NCI-H2196 (cell line): Measurements from ENCODE around the gene DAB2IP.
A peak's percentile ranks its signal among the peaks of the same experiment; 100 is the strongest.
"Not testable (repeated sequence)": the region's sequence is repeated elsewhere in the genome, so short reads cannot be mapped to it uniquely, and the experiment has no call there.

Experiments used
- DNase-seq: peaks from one replicate; lab custom pipeline; 2025; ENCODE audit not compliant: unreplicated experiment; lab: John Stamatoyannopoulos, UW

DAB2IP gene

GRCh38 chr9:121721770-121722169 lies 70.3 kb downstream of the DAB2IP start:
- DNase-seq: no peak

DNA sequence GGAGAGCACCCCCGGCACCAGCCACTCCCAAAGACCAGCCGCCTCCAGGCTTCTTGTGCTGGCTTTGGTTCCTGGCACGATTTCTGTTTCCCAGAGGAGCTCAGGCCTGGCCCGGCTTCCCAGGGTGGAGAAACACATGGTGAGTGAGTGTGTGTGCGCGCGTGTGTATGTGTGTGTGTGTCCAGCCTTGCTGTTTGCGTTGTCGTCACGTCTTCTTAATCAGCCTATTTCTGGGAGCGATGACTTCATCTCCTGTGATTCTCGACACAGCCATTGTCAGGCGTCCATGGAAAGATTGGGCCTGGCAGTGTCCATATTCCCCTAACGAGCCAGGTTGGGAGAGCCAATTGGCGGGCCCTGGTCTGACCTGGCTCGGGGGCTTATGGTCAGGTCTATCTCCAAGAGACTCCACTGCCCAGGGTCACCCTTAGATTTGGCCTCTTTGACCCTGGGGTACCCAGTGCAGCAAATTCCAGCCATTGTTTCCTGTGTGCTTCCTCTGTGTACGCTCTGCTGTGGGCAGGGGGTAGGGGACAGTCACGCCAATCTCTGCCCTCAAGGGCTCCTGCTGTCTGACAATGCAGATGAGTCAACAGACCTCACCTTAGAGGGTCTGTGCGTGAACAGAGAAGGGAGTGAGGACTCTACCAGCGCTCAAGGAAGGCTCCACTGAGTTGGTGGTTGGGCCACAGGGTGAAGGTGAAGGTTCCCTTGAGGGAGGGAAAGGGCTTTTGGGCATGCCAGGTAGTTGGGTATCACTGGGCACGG lies 73.8 kb downstream of the DAB2IP start:
- DNase-seq: peak; percentile 28

- no peak for DNase-seq
Observed at GRCh38 chr9:121727295-121728020, 76.0 kb downstream of the DAB2IP start.

DNA sequence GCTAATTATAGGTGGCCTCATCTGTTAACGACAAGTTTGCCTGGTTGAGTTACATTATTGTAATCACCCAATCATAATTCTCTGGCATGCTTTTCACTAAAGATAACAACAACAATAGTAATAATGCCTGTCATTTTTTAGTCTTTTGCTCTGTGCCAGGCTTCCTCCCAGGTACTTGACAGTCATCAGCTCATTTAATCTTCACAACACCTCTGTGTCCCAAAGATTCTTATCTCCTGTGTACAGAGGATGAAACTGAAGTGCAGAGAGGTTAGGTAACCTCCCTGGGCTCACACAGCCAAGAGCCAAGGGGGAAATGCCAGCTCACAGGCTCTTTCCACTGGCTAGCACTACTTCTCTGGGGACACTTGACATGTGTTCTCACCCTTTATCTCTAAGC lies 77.5 kb downstream of the DAB2IP start:
- DNase-seq: no peak

DNA sequence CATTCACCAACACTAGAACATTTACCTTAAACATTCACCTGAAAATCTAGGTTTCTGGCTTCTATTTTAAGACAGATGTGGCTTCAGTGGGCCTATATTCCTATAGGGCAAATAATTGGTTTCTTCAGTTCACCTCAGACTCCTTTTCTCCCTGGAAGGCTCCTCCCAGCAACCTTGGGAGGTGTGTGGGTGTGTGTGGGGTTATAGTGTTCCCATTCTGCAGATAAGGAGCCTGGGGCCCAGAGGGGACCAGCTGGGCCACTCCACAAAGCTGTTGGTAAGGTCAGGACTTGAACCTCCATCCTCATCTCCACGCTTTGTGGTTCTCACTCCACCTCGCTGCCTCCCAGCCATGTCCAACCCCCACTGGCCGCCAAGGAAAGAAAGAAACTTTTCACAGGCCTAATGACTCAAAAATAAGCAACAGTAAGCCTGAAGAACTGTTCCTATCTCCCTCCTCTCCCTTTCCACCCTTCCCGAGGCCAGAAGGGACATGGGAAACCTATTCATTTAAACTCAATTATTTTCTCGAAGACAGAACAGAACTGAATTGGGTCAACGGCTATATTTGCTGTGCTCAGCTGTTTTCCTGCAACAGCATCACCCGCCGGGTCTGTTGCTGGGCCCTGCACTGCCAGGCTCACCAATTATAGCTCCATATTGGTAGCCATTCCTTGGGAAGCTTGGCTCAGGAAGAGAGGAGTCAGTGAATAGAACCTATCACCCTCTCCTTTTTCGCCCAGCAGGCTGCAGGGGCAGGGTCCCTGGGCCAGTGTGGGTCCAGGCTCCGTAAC lies 78.5 kb downstream of the DAB2IP start:
- DNase-seq: no peak

- DNase-seq: no peak
Observed at GRCh38 chr9:121731090-121731489, 79.7 kb downstream of the DAB2IP start.

DNA sequence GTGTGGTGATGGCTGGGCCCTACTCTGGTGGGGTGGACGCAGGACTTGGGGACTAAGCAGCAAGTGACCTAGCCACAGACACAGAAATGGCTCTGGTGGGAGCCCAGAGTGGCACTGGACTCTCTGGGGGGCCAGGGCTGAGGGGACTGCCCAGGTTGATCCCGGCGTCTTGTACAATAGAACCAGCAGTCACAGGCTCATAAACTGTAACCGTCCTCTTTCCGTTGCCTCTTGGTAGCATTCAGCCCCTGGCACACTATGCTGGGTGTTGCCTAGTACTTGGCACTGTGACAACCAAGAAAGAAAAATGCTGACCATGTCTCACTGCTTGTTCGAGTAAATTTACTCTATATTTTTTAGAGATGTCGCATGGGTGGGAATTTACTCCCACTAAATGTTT lies 80.5 kb downstream of the DAB2IP start:
- no peak for DNase-seq

DNA sequence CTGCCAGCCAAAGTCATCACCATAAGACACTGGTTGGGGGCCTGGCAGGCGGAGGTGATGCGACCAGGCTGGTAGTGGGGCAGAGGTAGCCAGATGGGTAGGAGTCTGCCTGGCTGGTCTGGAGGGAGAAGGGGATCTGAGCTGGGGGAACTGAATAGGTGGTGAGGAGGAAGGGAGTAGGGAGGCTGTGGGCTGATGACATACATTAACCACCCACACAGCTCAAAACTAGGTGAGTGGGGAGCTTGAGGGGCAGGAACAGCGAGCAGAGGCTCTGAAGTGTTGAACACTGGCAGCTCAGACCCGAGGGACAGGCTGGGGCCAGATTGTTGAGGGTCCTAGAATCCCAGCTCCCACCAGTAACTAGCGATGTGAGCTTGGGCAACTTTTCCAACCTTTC lies 81.0 kb downstream of the DAB2IP start:
- no peak for DNase-seq

DNA sequence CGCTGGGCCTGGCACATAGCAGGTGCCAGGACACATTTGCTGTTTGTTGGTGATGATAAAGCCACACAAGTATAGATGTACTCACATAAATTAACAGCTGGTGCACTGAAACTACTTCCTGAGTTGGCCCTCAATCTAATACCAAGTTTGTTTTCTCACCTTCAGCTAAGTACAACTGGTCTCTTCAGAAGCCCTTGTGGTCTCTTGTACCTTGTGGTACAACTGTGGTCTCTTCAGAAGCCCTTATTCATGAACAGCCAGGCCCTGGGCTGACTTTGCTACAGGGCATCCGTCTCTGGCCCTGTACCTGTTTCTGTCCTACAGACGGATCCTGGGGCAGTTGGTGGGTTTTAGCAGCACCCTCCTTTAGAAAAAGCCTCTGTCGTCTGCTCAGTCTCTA lies 81.5 kb downstream of the DAB2IP start:
- no peak for DNase-seq

GRCh38 chr9:121734465-121734864 lies 83.0 kb downstream of the DAB2IP start:
- DNase-seq: no peak

GRCh38 chr9:121735065-121735792 lies 83.8 kb downstream of the DAB2IP start:
- no peak for DNase-seq

- no peak for DNase-seq
Observed at GRCh38 chr9:121735793-121736770, 84.6 kb downstream of the DAB2IP start.

GRCh38 chr9:121736934-121737462 lies 85.6 kb downstream of the DAB2IP start:
- DNase-seq: no peak

- no peak for DNase-seq
Observed at GRCh38 chr9:121737481-121737931, 86.1 kb downstream of the DAB2IP start.

GRCh38 chr9:121738411-121738810 lies 87.0 kb downstream of the DAB2IP start:
- DNase-seq: no peak

GRCh38 chr9:121738968-121739367 lies 87.5 kb downstream of the DAB2IP start:
- DNase-seq: no peak

DNA sequence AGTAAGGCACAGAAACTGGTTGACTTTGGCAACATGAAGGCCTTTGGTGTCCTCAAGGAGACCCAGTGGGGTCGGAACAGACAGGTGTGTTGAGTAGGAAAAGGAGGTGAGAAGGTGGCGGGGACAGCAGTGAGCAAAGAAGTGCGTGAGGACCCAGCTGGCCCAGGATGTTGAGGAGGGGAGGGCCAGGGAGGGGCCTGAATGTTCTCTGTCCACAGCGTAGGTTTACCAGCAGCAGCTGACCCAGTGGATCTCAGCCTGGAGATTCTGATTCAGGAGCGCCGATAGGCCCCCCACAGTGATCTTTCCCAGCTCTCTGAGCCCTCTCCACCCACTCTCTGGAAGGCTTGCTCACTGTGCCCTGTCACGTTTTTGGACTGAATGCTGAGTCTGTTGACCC lies 88.5 kb downstream of the DAB2IP start:
- DNase-seq: no peak

DNA sequence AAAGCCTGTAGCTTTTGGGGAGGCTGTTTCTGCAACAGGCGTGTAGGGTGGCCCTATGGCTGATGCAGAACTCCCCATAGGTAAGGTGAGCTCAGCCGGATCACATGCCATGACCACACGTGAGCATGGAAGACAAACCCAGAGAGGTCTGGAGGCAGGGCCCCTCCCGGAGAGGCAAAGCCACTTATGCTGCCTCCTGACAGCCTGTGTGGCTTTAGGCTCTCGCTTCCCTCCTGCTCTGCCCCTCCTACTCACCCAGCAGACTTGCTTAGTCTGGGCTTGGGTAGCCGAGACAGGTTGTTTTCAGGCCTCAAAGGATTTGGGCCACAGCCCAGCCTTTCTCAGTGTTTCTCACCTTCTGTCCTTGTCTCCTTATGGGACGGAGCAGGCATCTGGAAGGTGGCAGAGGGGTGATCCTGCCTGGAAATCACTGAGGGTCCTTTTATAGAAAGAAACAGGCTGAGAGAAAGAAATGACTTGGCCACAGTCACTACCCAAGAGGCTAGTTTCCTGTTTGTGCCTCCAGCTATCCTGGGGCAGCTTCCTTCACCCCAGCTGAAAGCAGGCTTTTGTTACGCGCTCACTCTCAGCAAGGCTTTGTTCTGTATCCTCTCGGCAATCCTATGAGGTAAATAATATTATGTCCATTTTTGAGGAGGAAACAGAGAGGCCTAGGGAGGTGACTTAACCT lies 89.9 kb downstream of the DAB2IP start:
- DNase-seq: no peak

- DNase-seq: not testable (repeated sequence)
Observed at GRCh38 chr9:121741919-121742283, 90.5 kb downstream of the DAB2IP start.
